ENCODE measurements around the gene TCN1.
"Not testable (repeated sequence)": the region's sequence is repeated elsewhere in the genome, so short reads cannot be mapped to it uniquely, and the experiment has no call there.

TCN1 gene

DNA sequence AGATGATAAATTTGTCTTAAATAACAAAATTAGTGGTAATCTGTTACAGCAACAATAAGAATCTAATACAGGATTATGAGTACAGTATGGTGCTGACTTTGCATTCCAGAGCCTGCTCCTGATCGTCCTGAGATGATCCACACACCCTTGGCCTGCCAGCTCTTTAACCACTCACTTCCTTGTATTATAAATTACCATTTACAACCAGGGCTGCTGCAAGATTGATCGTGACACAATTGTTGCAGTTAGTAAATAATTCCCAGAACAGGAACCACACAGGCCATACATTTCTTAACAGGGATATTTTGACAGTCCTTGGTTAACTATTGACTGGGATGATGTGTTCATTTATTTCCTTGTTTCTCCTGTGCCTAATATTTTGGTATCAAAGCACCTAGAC, 17.2 kb downstream of the TCN1 start:
- Histone ChIP-seq H3K79me2 (ENCODE audit: insufficient read depth, low read length) (no peaks in the 10 kb centered on the region), H4K20me1 (ENCODE audit: insufficient read depth, low read length) (no peaks in the 10 kb centered on the region), H2AFZ (ENCODE audit: low read depth, low read length) (no peak overlapping the region), H3K36me3 (ENCODE audit: insufficient read depth, low read length) (no peaks in the 10 kb centered on the region), H3K4me3 (ENCODE audit: low read depth in 1 of 2, low read length in 2 of 2) (no peak overlapping the region), H3K4me2 (ENCODE audit: insufficient read depth, low read length) (no peak overlapping the region), H3K27ac (ENCODE audit: low read length) (no peak overlapping the region), H3K27me3 (ENCODE audit: insufficient read depth, low read length, poor library complexity) (no peaks in the 10 kb centered on the region), H3K9ac (ENCODE audit: low read depth, low read length) (no peak overlapping the region), H3K9me3 (ENCODE audit: insufficient read depth, low read length, severe bottlenecking) (no peaks in the 10 kb centered on the region), H3K4me1 (ENCODE audit: insufficient read depth, low read length) (no peaks in the 10 kb centered on the region)
- no peak for ATAC-seq (ENCODE audit: insufficient read depth, low read depth)
- TF ChIP-seq EZH2 (IDR thresholded peaks at IDR 0.05; ENCODE audit: borderline replicate concordance, low read depth, low read length, severe bottlenecking) = no peak
- TF ChIP-seq, protein P1, sequence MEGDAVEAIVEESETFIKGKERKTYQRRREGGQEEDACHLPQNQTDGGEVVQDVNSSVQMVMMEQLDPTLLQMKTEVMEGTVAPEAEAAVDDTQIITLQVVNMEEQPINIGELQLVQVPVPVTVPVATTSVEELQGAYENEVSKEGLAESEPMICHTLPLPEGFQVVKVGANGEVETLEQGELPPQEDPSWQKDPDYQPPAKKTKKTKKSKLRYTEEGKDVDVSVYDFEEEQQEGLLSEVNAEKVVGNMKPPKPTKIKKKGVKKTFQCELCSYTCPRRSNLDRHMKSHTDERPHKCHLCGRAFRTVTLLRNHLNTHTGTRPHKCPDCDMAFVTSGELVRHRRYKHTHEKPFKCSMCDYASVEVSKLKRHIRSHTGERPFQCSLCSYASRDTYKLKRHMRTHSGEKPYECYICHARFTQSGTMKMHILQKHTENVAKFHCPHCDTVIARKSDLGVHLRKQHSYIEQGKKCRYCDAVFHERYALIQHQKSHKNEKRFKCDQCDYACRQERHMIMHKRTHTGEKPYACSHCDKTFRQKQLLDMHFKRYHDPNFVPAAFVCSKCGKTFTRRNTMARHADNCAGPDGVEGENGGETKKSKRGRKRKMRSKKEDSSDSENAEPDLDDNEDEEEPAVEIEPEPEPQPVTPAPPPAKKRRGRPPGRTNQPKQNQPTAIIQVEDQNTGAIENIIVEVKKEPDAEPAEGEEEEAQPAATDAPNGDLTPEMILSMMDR (IDR thresholded peaks at IDR 0.05; ENCODE audit: borderline replicate concordance, extremely low read depth, low read length, poor library complexity, severe bottlenecking) = no peak
- no peak for DNase-seq

DNA sequence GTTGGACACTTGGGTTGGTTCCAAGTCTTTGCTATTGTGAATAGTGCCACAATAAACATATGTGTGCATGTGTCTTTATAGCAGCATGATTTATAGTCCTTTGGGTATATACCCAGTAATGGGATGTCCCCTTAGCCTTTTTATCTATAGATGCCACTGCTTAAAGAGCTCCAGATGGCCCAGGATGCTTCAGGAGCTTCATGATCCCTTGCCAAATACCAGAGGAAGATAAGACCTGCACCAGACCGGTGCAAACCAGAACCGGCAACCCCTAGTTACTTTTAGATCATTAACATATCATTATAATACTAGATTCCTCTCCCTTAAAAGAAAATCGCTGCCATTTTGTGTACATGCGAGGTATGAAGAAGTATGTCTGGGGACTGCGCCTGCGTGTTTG, 17.8 kb downstream of the TCN1 start:
- not testable (repeated sequence) for H3K4me3 ChIP-seq (ENCODE audit: low read depth in 1 of 2, low read length in 2 of 2); H3K79me2 ChIP-seq (ENCODE audit: insufficient read depth, low read length); H3K4me1 ChIP-seq (ENCODE audit: insufficient read depth, low read length); H3K9me3 ChIP-seq (ENCODE audit: insufficient read depth, low read length, severe bottlenecking); H3K36me3 ChIP-seq (ENCODE audit: insufficient read depth, low read length); H3K4me2 ChIP-seq (ENCODE audit: insufficient read depth, low read length); H3K27ac ChIP-seq (ENCODE audit: low read length); DNase-seq; H3K27me3 ChIP-seq (ENCODE audit: insufficient read depth, low read length, poor library complexity); H2AFZ ChIP-seq (ENCODE audit: low read depth, low read length); ATAC-seq (ENCODE audit: insufficient read depth, low read depth); H4K20me1 ChIP-seq (ENCODE audit: insufficient read depth, low read length); H3K9ac ChIP-seq (ENCODE audit: low read depth, low read length)

DNA sequence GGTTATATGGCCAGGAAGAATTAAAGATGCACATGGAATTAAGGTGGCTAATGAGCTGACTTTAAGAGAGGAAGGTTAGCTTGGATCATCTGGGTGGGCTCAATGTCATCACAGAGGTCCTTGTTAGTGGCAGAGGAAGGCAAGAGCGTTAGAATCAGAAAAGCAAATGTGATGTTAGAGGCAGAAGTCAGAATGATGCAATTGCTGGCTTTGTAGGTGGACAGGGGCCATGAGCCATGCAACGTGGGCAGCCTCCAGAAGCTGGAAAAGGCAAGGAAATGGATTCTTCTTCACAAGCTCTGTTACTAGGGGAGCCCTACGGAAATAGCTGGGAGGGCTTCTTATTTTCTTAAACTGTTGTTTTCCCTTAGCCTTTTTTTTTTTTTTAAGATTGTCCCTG, 18.7 kb downstream of the TCN1 start:
- TF ChIP-seq EZH2 (IDR thresholded peaks at IDR 0.05; ENCODE audit: borderline replicate concordance, low read depth, low read length, severe bottlenecking) = no peak
- TF ChIP-seq, protein P1 (IDR thresholded peaks at IDR 0.05; ENCODE audit: borderline replicate concordance, extremely low read depth, low read length, poor library complexity, severe bottlenecking) = no peak
- Histone ChIP-seq H3K9me3 (ENCODE audit: insufficient read depth, low read length, severe bottlenecking) (no peaks in the 10 kb centered on the region), H3K27me3 (ENCODE audit: insufficient read depth, low read length, poor library complexity) (no peaks in the 10 kb centered on the region), H3K4me2 (ENCODE audit: insufficient read depth, low read length) (no peak overlapping the region), H3K4me1 (ENCODE audit: insufficient read depth, low read length) (no peaks in the 10 kb centered on the region), H3K27ac (ENCODE audit: low read length) (no peak overlapping the region), H3K9ac (ENCODE audit: low read depth, low read length) (no peak overlapping the region), H3K36me3 (ENCODE audit: insufficient read depth, low read length) (no peaks in the 10 kb centered on the region), H3K4me3 (ENCODE audit: low read depth in 1 of 2, low read length in 2 of 2) (no peak overlapping the region), H4K20me1 (ENCODE audit: insufficient read depth, low read length) (no peaks in the 10 kb centered on the region), H2AFZ (ENCODE audit: low read depth, low read length) (no peak overlapping the region), H3K79me2 (ENCODE audit: insufficient read depth, low read length) (no peaks in the 10 kb centered on the region)
- DNase-seq (no peak), ATAC-seq (ENCODE audit: insufficient read depth, low read depth) (no peak)

DNA sequence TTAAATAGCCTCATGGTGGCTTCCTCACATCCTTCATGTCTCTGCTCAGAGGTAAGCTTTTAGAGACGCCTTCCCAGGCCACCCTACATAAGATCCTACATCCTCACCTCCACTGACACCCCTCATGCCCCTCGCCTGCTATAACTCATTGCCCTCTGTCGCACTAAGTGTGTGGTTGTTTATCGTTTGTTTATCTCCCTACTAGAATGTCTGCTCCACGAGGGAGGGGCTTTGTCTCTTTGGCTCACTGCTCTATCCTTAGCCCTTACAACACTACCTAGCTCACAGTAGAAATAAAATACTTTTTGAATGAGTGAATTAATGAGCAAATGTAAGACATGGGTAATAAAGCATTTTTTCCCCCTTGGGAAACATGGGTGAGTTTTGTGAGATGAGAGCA, 19.7 kb downstream of the TCN1 start:
- Histone ChIP-seq H3K27ac (ENCODE audit: low read length) (no peak overlapping the region), H3K4me2 (ENCODE audit: insufficient read depth, low read length) (no peak overlapping the region), H3K4me1 (ENCODE audit: insufficient read depth, low read length) (no peaks in the 10 kb centered on the region), H3K4me3 (ENCODE audit: low read depth in 1 of 2, low read length in 2 of 2) (no peak overlapping the region), H3K79me2 (ENCODE audit: insufficient read depth, low read length) (no peaks in the 10 kb centered on the region), H3K27me3 (ENCODE audit: insufficient read depth, low read length, poor library complexity) (no peaks in the 10 kb centered on the region), H3K9me3 (ENCODE audit: insufficient read depth, low read length, severe bottlenecking) (no peaks in the 10 kb centered on the region), H2AFZ (ENCODE audit: low read depth, low read length) (no peak overlapping the region), H3K9ac (ENCODE audit: low read depth, low read length) (no peak overlapping the region), H4K20me1 (ENCODE audit: insufficient read depth, low read length) (no peaks in the 10 kb centered on the region), H3K36me3 (ENCODE audit: insufficient read depth, low read length) (no peaks in the 10 kb centered on the region)
- TF ChIP-seq EZH2 (IDR thresholded peaks at IDR 0.05; ENCODE audit: borderline replicate concordance, low read depth, low read length, severe bottlenecking) = no peak
- TF ChIP-seq, protein P1 (IDR thresholded peaks at IDR 0.05; ENCODE audit: borderline replicate concordance, extremely low read depth, low read length, poor library complexity, severe bottlenecking) = no peak
- DNase-seq = no peak
- ATAC-seq (ENCODE audit: insufficient read depth, low read depth) = no peak

All from DND-41 (cell line).